Ammon's horn (tissue), 1 donor: ENCODE data around the gene SFMBT2.
"Not testable (repeated sequence)": the region's sequence is repeated elsewhere in the genome, so short reads cannot be mapped to it uniquely, and the experiment has no call there.

ENCODE experiments used
- DNase-seq: peaks from one replicate; pipeline ENCODE4 v3.0.0-alpha.2; 2016; ENCODE audit warnings: low spot score

The SFMBT2 gene

GRCh38 chr10:7225133-7225532 lies 185.7 kb downstream of the SFMBT2 start:
- no peak for DNase-seq

DNA sequence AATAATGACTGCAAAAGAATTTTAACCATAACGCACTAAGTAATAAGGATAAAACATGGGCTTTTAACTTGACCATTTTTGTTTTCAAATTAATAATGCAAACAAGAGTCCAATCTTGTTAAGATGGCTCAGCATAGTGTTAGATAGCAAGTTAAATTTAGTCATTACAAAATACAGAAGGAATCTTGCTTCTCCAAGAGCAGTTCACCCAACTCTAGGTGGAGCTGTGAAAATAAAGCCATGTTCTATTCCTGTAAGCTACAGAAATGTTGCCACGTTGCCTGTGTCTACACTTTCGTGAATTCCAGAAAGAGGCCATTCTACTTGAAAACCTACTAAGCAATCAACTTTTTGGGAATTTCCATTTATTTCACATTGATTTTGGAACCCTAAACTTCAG lies 191.9 kb downstream of the SFMBT2 start:
- DNase-seq: no peak

DNA sequence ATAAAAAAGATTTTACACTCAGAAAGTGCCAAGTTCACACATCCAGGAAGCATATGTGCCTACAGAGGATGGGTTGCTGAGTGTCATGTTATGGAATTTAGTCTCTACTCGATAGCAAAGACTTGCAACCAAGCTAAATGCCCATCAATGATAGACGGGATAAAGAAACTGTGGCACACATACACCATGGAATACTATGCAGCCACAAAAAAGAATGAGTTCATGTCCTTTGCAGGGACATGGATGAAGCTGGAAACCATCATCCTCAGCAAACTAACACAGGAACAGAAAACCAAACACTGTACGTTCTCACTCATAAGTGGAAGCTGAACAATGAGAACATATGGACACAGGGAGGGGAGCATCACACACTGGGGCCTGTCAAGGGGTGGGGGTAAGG lies 198.1 kb downstream of the SFMBT2 start:
- DNase-seq: not testable (repeated sequence)

GRCh38 chr10:7211857-7212577 lies 198.8 kb downstream of the SFMBT2 start:
- no peak for DNase-seq

- no peak for DNase-seq
Measured at GRCh38 chr10:7210516-7210915, 200.3 kb downstream of the SFMBT2 start.

DNA sequence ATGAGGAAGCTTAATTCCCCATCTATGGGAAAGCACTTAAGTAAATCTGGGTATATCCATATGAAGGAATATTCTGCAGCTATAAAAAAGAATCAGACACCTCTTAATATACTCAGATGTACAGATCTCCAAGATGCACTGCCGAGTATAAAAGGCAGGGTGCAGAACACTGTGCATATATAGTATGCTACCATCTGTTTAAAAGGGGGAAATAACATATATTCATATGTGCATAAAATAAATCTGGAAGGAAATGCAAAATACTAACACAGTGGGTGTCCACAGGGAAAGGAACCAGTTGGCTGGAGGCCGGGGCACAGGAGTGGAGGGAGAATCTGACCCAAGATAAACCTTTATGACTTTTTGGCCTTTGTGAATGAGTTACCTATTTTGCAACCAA lies 201.4 kb downstream of the SFMBT2 start:
- no peak for DNase-seq

- DNase-seq: no peak
Measured at GRCh38 chr10:7206412-7207100, 204.3 kb downstream of the SFMBT2 start.

GRCh38 chr10:7205656-7206055 lies 205.2 kb downstream of the SFMBT2 start:
- DNase-seq: peak; percentile 68

DNA sequence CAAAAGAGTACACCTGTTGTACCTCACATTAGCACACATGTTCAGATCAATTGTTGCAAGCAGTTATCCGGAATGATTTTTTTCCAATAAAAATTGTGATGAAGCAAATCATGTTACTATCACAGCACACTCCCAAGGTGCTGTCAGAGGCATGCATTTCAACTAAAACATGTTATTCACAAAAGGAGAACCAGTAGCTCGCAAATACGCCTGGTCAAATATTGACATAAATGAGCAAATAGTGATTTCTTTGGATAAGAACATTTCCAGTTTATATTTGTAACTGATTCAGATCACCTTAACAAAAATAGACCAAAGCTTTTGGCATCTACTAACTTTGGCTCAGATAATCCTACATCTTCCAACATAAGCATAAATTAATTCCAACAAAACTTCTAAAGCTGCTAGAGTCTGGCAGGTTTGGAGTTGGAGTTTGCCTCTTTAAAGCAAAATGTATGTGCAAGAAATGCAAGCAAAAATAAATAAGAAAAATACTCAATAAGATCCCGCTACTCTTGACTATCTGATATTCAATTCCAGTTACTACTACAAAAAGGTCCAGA lies 208.0 kb downstream of the SFMBT2 start:
- no peak for DNase-seq

- DNase-seq: no peak
Measured at GRCh38 chr10:7199152-7199760, 211.6 kb downstream of the SFMBT2 start.

- no peak for DNase-seq
Measured at GRCh38 chr10:7196284-7196683, 214.6 kb downstream of the SFMBT2 start.

GRCh38 chr10:7195118-7195517 lies 215.7 kb downstream of the SFMBT2 start:
- no peak for DNase-seq

- no peak for DNase-seq
Measured at GRCh38 chr10:7194571-7194970, 216.3 kb downstream of the SFMBT2 start.

- DNase-seq: no peak
Measured at GRCh38 chr10:7193369-7193768, 217.5 kb downstream of the SFMBT2 start.

DNA sequence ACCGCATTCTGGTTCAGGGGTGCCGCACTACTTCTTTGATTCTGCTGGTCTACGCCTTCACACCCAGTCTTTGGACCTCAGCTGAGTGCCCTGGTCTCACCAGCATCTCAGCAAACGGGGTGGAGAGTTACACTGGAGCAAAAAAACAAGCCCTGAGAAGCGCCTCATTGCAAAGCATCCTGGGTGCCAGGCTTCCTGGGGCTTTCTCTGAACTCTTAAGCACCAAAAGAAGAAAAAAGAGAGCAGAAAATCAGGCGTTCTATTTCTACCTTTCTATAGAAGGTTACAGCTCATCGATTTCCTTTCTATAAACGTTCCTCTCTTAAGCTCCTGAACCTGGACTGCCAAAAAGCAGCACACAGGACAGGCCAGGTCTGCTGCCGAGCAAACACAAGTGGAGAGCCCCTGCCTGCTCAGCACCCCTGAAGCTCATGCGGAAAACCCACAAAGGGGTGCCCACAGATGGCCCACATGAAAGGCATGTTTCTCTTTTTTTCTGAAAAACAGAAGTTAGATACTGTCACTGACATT lies 217.9 kb downstream of the SFMBT2 start:
- DNase-seq: no peak

GRCh38 chr10:7192061-7192460 lies 218.8 kb downstream of the SFMBT2 start:
- DNase-seq: no peak

DNA sequence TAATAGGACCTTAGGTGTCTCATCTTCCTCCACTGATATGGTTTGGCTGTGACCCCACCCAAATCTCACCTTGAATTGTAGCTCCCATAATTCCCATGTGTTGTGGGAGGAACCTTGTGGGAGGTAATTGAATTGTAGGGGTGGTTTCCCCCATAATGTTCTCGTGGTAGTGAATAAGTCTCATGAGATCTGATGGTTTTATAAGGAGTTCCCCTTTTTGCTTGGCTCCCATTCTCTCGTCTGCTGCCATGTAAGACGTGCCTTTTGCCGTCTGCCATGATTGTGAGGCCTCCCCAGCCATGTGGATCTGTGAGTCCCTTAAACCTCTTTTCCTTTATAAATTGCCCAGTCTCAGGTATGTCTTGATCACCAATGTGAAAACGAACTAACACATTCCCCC lies 220.1 kb downstream of the SFMBT2 start:
- DNase-seq: not testable (repeated sequence)

DNA sequence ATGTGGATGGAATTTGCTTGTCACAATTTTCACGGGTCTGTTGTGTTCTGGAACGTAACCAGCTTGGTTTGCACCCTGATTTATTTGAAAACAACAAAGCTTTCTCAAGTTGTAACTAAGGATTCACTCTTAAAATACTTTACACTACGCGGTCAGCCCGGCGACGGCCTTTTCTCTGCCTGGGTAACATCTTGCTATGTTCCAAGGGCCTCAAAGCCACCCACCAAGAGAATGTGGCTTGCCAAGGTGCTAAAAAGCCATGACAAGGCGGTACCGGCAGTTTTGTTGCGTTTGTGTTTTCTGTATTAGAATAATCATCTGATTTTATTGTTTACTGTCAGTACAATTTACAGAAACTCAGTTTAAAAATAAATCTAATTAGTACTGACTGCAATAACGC lies 220.9 kb downstream of the SFMBT2 start:
- no peak for DNase-seq

- DNase-seq: peak; percentile 7
Measured at GRCh38 chr10:7188456-7189050, 222.3 kb downstream of the SFMBT2 start.

GRCh38 chr10:7186387-7187018 lies 224.3 kb downstream of the SFMBT2 start:
- DNase-seq: no peak

- no peak for DNase-seq
Measured at GRCh38 chr10:7185367-7185690, 225.5 kb downstream of the SFMBT2 start.
